IPS-11a (cell line): ENCODE data around the gene SMOC2.

ENCODE experiments used
- H3K4me3 ChIP-seq: one replicate; pipeline ENCODE4 v1.5.1; 2013; ENCODE audit warnings: low read depth, low read length, control low read depth

Gene SMOC2

DNA sequence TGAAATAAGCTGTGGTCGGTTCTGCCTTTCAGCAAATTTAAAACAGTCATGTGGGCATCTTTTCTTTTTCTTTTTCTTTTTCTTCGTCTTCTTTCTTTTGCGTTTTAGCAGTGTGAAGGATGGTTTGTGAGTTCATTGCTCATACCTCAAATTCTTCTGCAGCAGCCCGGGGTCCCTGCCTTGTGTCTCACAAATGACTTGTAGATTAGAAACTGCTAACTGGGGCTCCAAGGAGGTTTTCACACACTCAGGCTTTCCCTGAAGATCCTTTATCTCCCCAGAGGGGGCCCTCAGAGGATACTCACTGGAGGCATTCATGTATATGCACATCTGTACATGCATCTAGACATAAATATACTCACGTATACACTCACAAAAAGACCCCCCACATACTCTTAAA, 1.7 kb downstream of the SMOC2 start:
- H3K4me3 ChIP-seq = no peak overlapping the region

GRCh38 chr6:168447282-168447681, 6.3 kb downstream of the SMOC2 start:
- no peak overlapping the region for H3K4me3 ChIP-seq

DNA sequence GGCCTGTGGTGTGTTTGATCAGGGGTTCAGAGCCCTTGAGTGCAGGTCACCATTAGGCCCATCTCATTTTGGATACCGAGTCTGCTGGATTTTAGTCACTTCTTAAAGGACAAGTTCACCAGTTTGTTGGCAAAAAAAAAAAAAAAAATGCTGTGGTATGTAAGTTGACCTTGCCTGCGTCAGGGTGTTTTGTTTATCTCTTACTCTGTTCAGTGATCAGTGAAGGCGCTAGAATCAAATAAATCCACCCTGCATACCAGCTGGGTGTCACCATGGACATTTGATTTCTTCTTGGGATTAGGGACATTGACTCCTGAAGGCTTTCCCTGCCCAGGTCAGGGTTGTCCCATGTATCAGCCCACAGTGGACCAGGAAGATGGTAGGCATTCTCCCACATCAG, 6.7 kb downstream of the SMOC2 start:
- H3K4me3 ChIP-seq = no peak overlapping the region

GRCh38 chr6:168448243-168448855, 7.4 kb downstream of the SMOC2 start:
- H3K4me3 ChIP-seq = no peak overlapping the region

DNA sequence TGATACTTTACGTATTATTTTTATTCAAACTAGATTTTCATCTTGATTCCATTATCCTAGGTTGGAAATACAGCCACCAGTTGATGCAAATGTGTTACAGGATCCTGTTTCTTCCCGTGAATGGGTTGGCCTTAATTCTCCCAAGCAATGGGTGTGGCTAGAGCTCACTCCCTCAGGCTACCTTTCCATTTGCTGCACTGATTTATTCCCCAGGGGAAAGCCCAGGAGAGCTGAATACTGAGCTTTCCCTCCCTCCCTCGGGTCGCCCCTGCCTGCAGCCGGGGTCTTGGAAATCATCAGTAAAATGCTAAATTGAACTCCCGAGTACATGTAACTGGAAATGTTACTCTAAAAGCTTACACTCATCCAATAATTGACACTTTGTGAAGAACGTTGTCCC, 9.9 kb downstream of the SMOC2 start:
- H3K4me3 ChIP-seq = no peak overlapping the region

DNA sequence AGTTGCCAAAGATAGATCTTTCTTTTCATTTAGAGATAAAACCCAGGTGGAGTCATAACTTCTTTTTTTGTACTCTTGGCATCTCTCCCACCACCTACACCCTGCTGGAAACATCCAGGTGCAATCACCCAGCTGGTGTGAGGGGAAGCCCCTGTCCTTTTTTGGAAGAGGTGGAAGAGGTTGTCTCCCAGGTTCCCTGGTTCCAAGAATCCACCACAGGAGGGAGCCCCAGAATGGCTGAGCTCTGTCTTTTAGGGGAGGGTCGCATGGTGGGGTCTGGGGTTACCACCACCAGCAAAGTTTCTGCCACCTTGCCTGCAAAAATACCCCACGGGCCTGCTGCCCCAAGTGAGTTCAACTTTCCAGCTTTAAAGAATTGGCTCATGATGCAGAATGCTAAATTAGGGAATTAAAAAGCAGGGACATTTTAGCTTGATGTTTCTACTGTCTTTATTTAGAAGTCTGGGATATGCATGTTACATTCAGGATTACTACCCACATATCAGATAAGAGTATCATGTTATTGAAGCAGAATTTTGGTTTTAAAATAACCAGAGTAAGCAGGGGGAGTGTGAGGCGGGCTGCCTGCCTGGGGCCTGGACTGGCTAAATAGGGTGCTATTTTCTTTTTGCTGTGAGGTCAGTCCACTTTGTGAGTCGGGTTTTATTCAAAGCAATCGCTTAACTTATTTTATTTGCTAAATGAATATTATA, 11.0 kb downstream of the SMOC2 start:
- no peak overlapping the region for H3K4me3 ChIP-seq

GRCh38 chr6:168452685-168453377, 11.8 kb downstream of the SMOC2 start:
- no peak overlapping the region for H3K4me3 ChIP-seq

GRCh38 chr6:168455847-168456530, 15.0 kb downstream of the SMOC2 start:
- no peak overlapping the region for H3K4me3 ChIP-seq

DNA sequence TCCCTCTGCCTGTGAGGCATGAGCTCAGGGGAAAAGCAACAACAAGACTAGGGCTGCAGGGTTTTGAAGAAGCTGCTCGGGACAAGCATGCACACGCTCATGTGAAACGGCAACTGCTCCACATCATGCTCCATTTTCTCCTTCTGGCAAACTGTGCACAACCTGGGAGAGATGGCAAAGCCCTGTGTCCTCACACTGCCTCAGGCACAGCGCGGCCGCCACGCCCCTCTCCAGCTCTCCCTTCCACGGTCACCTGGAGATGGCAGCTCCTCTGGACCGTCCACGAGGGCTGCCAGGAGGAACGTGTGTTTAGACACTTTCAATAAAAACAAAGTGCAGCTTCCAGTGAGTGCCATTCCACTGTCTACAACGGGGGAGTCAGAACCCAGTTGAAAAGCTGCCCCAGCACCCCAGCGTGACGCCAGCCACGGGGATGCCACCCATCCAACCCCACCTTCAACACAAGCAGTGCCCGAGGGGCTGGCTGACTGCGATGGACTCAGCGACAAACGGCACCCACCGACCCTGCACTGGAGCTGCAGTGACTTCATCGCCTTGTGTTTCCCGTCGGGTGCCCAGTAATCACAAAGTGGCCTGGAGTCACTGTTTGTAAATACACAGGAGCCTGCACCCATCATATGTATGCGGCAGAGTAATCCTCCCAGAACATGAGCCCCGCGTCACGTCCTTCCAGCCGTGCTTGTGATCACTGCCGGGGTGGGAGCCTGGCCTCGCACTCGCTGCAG, 16.1 kb downstream of the SMOC2 start:
- no peak overlapping the region for H3K4me3 ChIP-seq

- H3K4me3 ChIP-seq = no peak overlapping the region
Measured at GRCh38 chr6:168457653-168457934, 16.6 kb downstream of the SMOC2 start.

DNA sequence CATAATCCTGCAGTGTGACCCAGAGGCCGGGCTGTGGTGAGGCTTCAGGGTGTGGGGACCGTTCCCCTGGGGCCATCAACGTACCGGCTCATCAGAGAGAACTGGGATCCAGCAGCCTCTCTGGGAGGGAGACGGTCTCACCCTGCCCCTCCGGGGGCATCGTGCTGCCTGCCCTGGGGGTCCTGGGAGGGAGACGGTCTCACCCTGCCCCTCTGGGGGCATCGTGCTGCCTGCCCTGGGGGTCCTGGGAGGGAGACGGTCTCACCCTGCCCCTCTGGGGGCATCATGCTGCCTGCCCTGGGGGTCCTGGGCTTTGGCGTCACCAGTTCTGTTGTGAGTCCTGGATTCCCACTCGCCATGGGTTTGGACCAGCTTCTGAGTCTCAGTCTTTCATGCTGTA, 17.1 kb downstream of the SMOC2 start:
- H3K4me3 ChIP-seq = no peak overlapping the region

DNA sequence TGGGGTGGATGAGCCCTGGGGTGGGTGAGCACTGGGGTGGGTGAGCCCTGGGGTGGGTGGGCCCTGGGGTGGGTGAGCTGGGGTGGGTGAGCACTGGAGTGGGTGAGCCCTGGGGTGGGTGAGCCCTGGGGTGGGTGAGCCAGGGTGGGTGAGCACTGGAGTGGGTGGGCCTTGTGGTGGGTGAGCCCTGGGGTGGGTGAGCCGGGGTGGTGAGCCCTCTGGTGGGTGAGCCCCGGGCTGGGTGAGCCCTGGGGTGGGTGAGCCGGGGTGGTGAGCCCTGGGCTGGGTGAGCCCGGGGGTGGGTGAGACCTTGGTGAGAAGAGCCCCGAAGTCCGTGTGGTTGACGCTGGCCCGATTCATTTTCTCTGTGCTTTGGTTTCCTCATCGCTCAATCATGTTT, 18.6 kb downstream of the SMOC2 start:
- H3K4me3 ChIP-seq = no peak overlapping the region

GRCh38 chr6:168462289-168462853, 21.4 kb downstream of the SMOC2 start:
- H3K4me3 ChIP-seq = no peak overlapping the region

DNA sequence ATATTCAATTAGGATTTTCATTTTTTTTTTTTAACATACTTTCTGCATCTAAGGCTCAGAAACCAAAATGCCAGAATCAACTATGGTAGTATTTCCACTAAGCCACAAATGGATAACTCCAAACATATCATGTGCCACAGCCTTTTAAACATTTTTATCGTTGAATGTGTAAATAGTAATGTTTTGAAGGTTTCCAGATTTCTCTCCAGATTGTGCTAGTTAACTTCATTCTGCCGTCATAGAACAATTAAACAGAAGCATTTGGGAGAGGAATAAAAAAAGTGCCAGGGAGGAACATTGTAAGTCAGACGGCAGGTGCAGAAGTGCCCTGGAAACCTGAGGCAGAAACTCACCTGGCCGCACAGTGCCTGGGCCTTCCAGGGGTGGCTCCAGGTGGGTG, 23.6 kb downstream of the SMOC2 start:
- H3K4me3 ChIP-seq = no peak overlapping the region

GRCh38 chr6:168468045-168468444, 27.1 kb downstream of the SMOC2 start:
- no peak overlapping the region for H3K4me3 ChIP-seq

- H3K4me3 ChIP-seq = no peak overlapping the region
Measured at GRCh38 chr6:168469521-168469920, 28.5 kb downstream of the SMOC2 start.

GRCh38 chr6:168469926-168470325, 28.9 kb downstream of the SMOC2 start:
- H3K4me3 ChIP-seq = no peak overlapping the region

- no peak overlapping the region for H3K4me3 ChIP-seq
Measured at GRCh38 chr6:168472363-168472762, 31.4 kb downstream of the SMOC2 start.

- no peak overlapping the region for H3K4me3 ChIP-seq
Measured at GRCh38 chr6:168473197-168473596, 32.2 kb downstream of the SMOC2 start.

- no peak overlapping the region for H3K4me3 ChIP-seq
Measured at GRCh38 chr6:168475188-168476013, 34.4 kb downstream of the SMOC2 start.
